ENCODE data around the gene P2RY8. TPM values are rescaled to one million over a fixed set of nuclear protein-coding genes. Genes with fewer than 3 reads are reported as not detected.

Gene P2RY8
- total RNA-seq, 4 donors from 2014 or later: 0.55 to 6.0 (median 3.0) TPM; not detected in 1

- in situ Hi-C loops (cut with MboI; ENCODE audit: low pct_ligation_motif_present in 1 of 4, low pct_unique_long_range_greater_than_20kb in 1 of 4, low sequenced_read_pairs in 3 of 4) (no loop called here), intact Hi-C loops (cut with DNase I; ENCODE audit: low total_unique reads) (no loop called here)
- Histone ChIP-seq H3K4me1 (no peaks in the 10 kb centered on the region), H3K9me3 (peaks cover 5 to 6% of the 10 kb centered on the region in 2 donors), H3K27ac (no peak overlapping the region), H3K27me3 (no peaks in the 10 kb centered on the region), H3K4me3 (no peak overlapping the region), H3K36me3 (peaks cover 0 to 14% (median 7%) of the 10 kb centered on the region in 4 donors)
- TF ChIP-seq, protein P1, sequence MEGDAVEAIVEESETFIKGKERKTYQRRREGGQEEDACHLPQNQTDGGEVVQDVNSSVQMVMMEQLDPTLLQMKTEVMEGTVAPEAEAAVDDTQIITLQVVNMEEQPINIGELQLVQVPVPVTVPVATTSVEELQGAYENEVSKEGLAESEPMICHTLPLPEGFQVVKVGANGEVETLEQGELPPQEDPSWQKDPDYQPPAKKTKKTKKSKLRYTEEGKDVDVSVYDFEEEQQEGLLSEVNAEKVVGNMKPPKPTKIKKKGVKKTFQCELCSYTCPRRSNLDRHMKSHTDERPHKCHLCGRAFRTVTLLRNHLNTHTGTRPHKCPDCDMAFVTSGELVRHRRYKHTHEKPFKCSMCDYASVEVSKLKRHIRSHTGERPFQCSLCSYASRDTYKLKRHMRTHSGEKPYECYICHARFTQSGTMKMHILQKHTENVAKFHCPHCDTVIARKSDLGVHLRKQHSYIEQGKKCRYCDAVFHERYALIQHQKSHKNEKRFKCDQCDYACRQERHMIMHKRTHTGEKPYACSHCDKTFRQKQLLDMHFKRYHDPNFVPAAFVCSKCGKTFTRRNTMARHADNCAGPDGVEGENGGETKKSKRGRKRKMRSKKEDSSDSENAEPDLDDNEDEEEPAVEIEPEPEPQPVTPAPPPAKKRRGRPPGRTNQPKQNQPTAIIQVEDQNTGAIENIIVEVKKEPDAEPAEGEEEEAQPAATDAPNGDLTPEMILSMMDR (IDR thresholded peaks at IDR 0.05): no peak
- TF ChIP-seq EP300 (IDR thresholded peaks at IDR 0.05; ENCODE audit: low read depth) (no peak), POLR2A (IDR thresholded peaks at IDR 0.05) (no peak), POLR2AphosphoS5 (IDR thresholded peaks at IDR 0.05) (no peak)
- no peak for DNase-seq
- 97% methylated on average over 19 of the region's 19 CpGs; no CpG with 5 or more reads in 1 of the 2 donors for WGBS, 2 donors (ENCODE audit: low coverage in 1 of 2)
Measured at GRCh38 chrX:1421433-1422134, 115.4 kb downstream of the P2RY8 start.

DNA sequence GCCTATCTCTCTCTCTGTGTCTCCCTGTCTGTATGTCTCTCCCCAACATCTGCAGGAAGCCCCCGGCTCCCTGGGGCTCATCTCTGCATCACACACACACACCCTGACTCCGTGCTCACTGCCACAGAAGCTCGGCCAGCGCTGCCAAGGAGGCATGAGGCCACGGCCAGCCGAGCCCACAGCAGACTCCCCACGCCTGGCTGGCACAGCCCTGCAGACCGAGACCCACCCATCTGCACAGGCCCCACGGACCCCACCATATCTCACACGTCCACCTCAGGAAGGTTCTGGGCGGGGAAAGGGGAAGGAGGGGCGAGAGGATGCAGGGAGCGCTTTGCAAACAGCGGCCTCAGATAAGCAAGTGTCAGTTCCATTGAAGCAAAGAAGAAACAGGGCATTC, 116.6 kb downstream of the P2RY8 start:
- TF ChIP-seq EP300 (IDR thresholded peaks at IDR 0.05; ENCODE audit: low read depth) (no peak), POLR2A (IDR thresholded peaks at IDR 0.05) (no peak), POLR2AphosphoS5 (IDR thresholded peaks at IDR 0.05) (no peak)
- TF ChIP-seq, protein P1 (IDR thresholded peaks at IDR 0.05): no peak
- Histone ChIP-seq H3K27me3 (no peaks in the 10 kb centered on the region), H3K4me3 (no peak overlapping the region), H3K36me3 (peaks cover 0 to 10% (median 5%) of the 10 kb centered on the region in 4 donors), H3K27ac (no peak overlapping the region), H3K9me3 (peaks cover 5 to 6% of the 10 kb centered on the region in 2 donors), H3K4me1 (no peaks in the 10 kb centered on the region)
- intact Hi-C loops (cut with DNase I; ENCODE audit: low total_unique reads) (no loop called here), in situ Hi-C loops (cut with MboI; ENCODE audit: low pct_ligation_motif_present in 1 of 4, low pct_unique_long_range_greater_than_20kb in 1 of 4, low sequenced_read_pairs in 3 of 4) (no loop called here)
- no peak for DNase-seq
- 84% methylated on average over 14 of the region's 14 CpGs; no CpG with 5 or more reads in 1 of the 2 donors for WGBS, 2 donors (ENCODE audit: low coverage in 1 of 2)

DNA sequence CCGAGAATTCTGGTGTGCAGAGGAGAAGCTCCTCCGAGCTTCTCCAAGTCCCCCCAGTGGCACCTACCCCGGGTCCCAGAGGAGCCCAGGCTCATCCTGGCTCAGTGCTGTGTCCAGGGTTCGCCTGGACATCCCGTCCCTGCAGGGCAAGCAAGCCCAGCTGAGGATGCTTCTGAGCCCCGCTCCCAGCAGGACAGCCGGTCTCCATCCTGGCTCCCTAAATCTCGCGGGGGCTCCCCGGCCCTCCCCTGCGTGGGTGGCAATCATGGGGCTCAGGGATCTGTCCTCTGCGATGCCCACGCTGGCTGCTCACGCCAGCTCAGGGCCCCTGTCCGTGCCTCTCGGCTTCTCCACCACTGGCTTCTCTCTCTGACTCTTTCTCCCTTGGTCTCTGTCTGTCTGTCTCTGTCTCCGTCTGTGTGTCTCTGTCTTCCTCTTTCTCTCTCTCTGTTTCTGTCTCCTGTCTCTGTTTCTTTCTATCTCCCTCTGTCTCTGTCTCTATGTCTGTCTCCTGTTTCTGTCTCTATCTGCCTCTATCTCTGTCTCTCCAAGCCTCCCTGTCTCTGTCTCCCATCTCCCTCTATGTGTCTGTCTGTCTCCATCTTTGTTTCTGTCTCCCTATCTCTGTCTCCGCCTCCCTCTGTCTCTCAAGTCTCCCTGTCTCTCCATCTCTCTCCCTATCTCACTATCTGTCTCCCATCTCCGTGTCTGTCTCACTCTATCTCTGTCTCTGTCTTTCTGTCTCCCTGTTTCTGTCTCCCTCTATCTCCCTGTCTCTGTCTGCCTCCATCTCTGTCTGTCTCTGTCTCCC, 117.2 kb downstream of the P2RY8 start:
- in situ Hi-C loops (cut with MboI; ENCODE audit: low pct_ligation_motif_present in 1 of 4, low pct_unique_long_range_greater_than_20kb in 1 of 4, low sequenced_read_pairs in 3 of 4) (no loop called here), intact Hi-C loops (cut with DNase I; ENCODE audit: low total_unique reads) (no loop called here)
- Histone ChIP-seq H3K4me3 (no peak overlapping the region), H3K27ac (no peak overlapping the region), H3K9me3 (peaks cover 5 to 6% of the 10 kb centered on the region in 2 donors), H3K4me1 (no peaks in the 10 kb centered on the region), H3K27me3 (no peaks in the 10 kb centered on the region), H3K36me3 (peaks cover 0 to 7% (median 3%) of the 10 kb centered on the region in 4 donors)
- 92 to 94% methylated on average over 8 to 19 of the region's 19 CpGs for WGBS, 2 donors (ENCODE audit: low coverage in 1 of 2)
- no peak for DNase-seq
- TF ChIP-seq POLR2AphosphoS5 (IDR thresholded peaks at IDR 0.05) (no peak), EP300 (IDR thresholded peaks at IDR 0.05; ENCODE audit: low read depth) (no peak), POLR2A (IDR thresholded peaks at IDR 0.05) (no peak)
- TF ChIP-seq, protein P1 (IDR thresholded peaks at IDR 0.05): no peak

DNA sequence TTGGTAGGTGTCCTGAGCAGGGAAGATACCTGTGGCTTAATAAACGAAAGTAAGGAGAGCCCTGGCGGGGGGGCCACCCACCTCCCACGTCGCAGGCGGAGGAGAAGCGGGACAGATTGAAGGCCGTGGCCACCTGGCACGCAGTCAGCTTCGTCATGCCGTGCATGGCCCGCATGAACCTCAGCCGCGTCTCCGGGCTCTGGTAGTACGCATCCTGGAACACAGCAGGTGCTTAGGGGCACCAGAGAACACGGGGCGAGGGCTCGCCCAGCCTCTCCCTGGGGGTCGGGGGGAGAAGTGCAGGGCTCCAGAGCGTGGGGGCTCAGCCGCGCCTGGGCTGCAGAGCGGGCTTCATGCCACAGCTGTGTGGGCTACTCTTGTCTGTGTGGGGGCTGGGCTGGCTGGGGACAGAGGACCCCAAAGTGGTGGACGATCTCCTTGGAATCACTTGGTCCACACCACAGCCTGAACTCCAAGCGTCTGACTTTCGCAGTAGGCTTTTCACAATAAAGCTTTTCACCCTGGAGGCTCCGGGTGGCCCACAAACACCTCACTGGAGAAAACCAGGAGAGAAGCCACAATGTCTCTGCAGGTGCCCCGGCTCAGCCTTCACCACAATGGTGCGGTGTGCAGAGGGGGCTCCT, 118.0 kb downstream of the P2RY8 start:
- H3K4me1 ChIP-seq: no peaks in the 10 kb centered on the region
- H3K27me3 ChIP-seq: no peaks in the 10 kb centered on the region
- H3K9me3 ChIP-seq: peaks cover 5 to 6% of the 10 kb centered on the region in 2 donors
- H3K27ac ChIP-seq: no peak overlapping the region
- H3K36me3 ChIP-seq: peaks cover 0 to 7% (median 3%) of the 10 kb centered on the region in 4 donors
- in situ Hi-C loops (cut with MboI; ENCODE audit: low pct_ligation_motif_present in 1 of 4, low pct_unique_long_range_greater_than_20kb in 1 of 4, low sequenced_read_pairs in 3 of 4): no loop called here
- intact Hi-C loops (cut with DNase I; ENCODE audit: low total_unique reads): no loop called here
- no peak overlapping the region for H3K4me3 ChIP-seq
- 92% methylated on average over 29 of the region's 29 CpGs; no CpG with 5 or more reads in 1 of the 2 donors for WGBS, 2 donors (ENCODE audit: low coverage in 1 of 2)
- DNase-seq: no peak
- TF ChIP-seq POLR2AphosphoS5 (IDR thresholded peaks at IDR 0.05) (no peak), EP300 (IDR thresholded peaks at IDR 0.05; ENCODE audit: low read depth) (no peak), POLR2A (IDR thresholded peaks at IDR 0.05) (no peak)
- TF ChIP-seq, protein P1 (IDR thresholded peaks at IDR 0.05): no peak
